Putamen (tissue), 1 donor: ENCODE data around the gene CTNND2.

ENCODE experiments used
- DNase-seq: peaks from one replicate; pipeline ENCODE4 v3.0.0-alpha.2; 2016; ENCODE audit warnings: low spot score

CTNND2 gene

GRCh38 chr5:11166923-11167322 lies 737.3 kb downstream of the CTNND2 start:
- DNase-seq = peak; percentile 57

GRCh38 chr5:11164531-11165294 lies 739.5 kb downstream of the CTNND2 start:
- DNase-seq = peak; percentile 77

GRCh38 chr5:11157132-11157531 lies 747.1 kb downstream of the CTNND2 start:
- no peak for DNase-seq

GRCh38 chr5:11153670-11154382 lies 750.4 kb downstream of the CTNND2 start:
- DNase-seq = no peak

GRCh38 chr5:11152368-11152767 lies 751.9 kb downstream of the CTNND2 start:
- no peak for DNase-seq

- no peak for DNase-seq
Observed at GRCh38 chr5:11150976-11151375, 753.3 kb downstream of the CTNND2 start.

- DNase-seq = no peak
Observed at GRCh38 chr5:11148810-11149539, 755.3 kb downstream of the CTNND2 start.

GRCh38 chr5:11146171-11146570 lies 758.1 kb downstream of the CTNND2 start:
- DNase-seq = no peak

- no peak for DNase-seq
Observed at GRCh38 chr5:11143456-11144267, 760.6 kb downstream of the CTNND2 start.

- no peak for DNase-seq
Observed at GRCh38 chr5:11139217-11139865, 764.9 kb downstream of the CTNND2 start.

- no peak for DNase-seq
Observed at GRCh38 chr5:11130131-11130530, 774.1 kb downstream of the CTNND2 start.

GRCh38 chr5:11128021-11128420 lies 776.2 kb downstream of the CTNND2 start:
- no peak for DNase-seq

- DNase-seq = no peak
Observed at GRCh38 chr5:11126844-11127243, 777.4 kb downstream of the CTNND2 start.

- DNase-seq = no peak
Observed at GRCh38 chr5:11121885-11122284, 782.4 kb downstream of the CTNND2 start.

GRCh38 chr5:11110128-11110527 lies 794.1 kb downstream of the CTNND2 start:
- DNase-seq = no peak

GRCh38 chr5:11105696-11106095 lies 798.5 kb downstream of the CTNND2 start:
- no peak for DNase-seq

- no peak for DNase-seq
Observed at GRCh38 chr5:11104651-11105112, 799.6 kb downstream of the CTNND2 start.

GRCh38 chr5:11104210-11104609 lies 800.0 kb downstream of the CTNND2 start:
- DNase-seq = no peak

- no peak for DNase-seq
Observed at GRCh38 chr5:11084111-11084510, 820.1 kb downstream of the CTNND2 start.

GRCh38 chr5:11082404-11082945 lies 821.8 kb downstream of the CTNND2 start:
- DNase-seq = no peak
